GM15510 (cell line): ENCODE measurements around the gene C1orf174.

ENCODE experiments used
- POLR2A ChIP-seq: IDR thresholded peaks from 3 replicates; pipeline ENCODE4 v1.6.1; 2011; ENCODE audit warnings: borderline replicate concordance; ENCODE audit not compliant: insufficient read length; ENCODE audit errors: extremely low read depth

Gene C1orf174

GRCh38 chr1:3852711-3853485, 47.2 kb downstream of the C1orf174 start:
- no peak for TF ChIP-seq POLR2A

GRCh38 chr1:3852091-3852490, 48.0 kb downstream of the C1orf174 start:
- no peak for TF ChIP-seq POLR2A

- no peak for TF ChIP-seq POLR2A
These were observed 48.8 kb downstream of the C1orf174 start for GRCh38 chr1:3851292-3851691.

- no peak for TF ChIP-seq POLR2A
These were observed 49.2 kb downstream of the C1orf174 start for GRCh38 chr1:3850857-3851256.

- TF ChIP-seq POLR2A, result no peak
These were observed 53.0 kb downstream of the C1orf174 start for GRCh38 chr1:3847081-3847480.

- no peak for TF ChIP-seq POLR2A
These were observed 53.5 kb downstream of the C1orf174 start for GRCh38 chr1:3846541-3846940.

- no peak for TF ChIP-seq POLR2A
These were observed 57.2 kb downstream of the C1orf174 start for GRCh38 chr1:3842912-3843311.

GRCh38 chr1:3841491-3841890, 58.6 kb downstream of the C1orf174 start:
- no peak for TF ChIP-seq POLR2A
